Stimulated activated CD8-positive, alpha-beta memory T cell treated with anti-CD3 and anti-CD28 coated beads, Interleukin-12 subunit alpha, Interleukin-12 subunit beta, amount 100 ng/mL, for 24 hours (primary cell): ENCODE data around the gene ESRRA.
A peak's percentile ranks its signal among the peaks of the same experiment; 100 is the strongest.

Experiments used
- DNase-seq: peaks from one replicate; pipeline ENCODE4 v3.0.0-alpha.2; 2020; ENCODE audit errors: extremely low read depth

ESRRA gene

GRCh38 chr11:64305075-64305690 is at the start of gene ESRRA:
Gene ESRRA (plus strand): TSS chr11:64305524. CDS start chr11:64307180, 1,656 bp downstream.
- peak; percentile 100 for DNase-seq

- DNase-seq: no peak
Observed at GRCh38 chr11:64256300-64256699, 49.0 kb upstream of the ESRRA start.

DNA sequence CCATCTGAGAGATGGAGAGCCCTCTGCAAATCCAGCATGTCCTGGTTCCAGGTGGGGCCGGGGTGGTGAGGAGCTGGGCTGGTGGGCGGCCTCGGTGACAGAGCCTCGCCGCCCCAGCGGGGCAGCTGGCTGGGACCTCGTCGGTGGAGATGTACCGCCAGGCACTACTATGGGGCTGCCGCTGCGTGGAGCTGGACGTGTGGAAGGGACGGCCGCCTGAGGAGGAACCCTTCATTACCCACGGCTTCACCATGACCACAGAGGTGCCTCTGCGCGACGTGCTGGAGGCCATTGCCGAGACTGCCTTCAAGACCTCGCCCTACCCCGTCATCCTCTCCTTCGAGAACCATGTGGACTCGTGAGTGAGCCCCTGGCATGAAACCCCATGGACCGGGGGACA is 47.0 kb upstream of the ESRRA start:
- no peak for DNase-seq

DNA sequence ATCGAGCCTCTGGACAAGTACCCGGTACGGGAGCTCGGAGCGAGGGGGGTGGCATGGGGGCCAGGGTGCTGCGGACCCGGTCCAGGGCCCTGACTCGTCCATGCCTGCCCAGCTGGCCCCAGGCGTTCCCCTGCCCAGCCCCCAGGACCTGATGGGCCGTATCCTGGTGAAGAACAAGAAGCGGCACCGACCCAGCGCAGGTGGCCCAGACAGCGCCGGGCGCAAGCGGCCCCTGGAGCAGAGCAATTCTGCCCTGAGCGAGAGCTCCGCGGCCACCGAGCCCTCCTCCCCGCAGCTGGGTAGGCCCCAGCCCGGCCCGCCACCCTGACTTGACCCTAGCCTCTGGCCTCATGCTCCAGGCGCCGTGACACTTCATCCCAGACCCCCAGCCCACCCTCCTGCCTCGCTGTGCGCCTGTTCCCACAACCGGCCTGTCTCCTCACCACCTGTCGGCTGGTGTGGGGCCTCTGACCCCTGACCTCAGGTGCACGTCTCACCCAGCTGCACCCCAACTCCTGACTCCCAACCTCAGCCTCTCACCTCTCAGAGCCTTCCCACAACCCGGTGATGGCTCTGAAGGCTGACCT is 46.3 kb upstream of the ESRRA start:
- DNase-seq: no peak

DNA sequence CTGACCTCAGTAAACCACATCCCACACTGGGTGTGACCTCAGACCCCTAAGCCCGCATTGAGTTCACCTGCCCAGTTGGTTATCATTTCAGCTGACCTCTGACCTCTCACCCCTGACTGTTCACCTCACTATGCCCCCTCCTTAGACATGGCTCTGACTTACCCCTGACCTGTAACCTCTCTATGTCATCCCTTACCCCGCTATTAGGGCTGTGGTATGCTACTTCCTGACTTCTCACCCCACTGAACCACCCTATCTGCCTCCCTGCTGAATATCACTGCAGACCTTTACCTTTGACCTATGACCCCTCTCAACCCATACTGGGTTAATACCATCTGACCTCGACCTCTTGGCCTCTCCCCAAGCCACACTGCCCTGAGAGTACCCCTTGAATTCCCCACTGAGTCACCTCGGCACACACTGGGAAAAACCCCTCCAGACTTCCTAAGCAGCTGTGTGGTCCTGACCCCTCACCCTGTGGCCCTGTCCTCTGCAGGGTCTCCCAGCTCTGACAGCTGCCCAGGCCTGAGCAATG is 45.7 kb upstream of the ESRRA start:
- no peak for DNase-seq

DNA sequence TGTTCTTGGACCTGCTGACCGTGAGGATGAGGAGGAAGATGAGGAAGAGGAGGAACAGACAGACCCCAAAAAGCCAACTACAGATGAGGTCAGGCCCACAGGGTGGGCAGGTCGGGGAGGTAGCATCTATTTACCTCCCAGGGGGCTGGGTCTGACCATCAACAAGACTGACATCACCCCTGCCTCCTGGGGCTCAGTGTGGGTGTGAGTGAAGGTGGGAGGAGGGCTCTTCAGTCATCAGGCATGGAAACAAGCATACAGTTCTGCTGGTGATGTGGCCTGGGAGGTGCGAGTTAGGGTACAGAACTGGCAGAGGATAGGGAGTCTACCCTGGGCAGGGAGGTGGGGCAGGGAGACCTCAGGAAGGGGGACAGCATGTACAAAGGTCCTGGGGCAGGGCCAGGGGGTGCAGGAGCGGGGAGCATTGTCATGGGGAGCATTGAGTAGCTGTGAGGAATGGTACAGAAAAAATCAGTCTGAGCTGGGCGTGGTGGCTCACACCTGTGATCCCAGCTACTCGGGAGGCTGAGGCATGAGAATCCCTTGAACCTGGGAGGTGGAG is 45.1 kb upstream of the ESRRA start:
- no peak for DNase-seq

DNA sequence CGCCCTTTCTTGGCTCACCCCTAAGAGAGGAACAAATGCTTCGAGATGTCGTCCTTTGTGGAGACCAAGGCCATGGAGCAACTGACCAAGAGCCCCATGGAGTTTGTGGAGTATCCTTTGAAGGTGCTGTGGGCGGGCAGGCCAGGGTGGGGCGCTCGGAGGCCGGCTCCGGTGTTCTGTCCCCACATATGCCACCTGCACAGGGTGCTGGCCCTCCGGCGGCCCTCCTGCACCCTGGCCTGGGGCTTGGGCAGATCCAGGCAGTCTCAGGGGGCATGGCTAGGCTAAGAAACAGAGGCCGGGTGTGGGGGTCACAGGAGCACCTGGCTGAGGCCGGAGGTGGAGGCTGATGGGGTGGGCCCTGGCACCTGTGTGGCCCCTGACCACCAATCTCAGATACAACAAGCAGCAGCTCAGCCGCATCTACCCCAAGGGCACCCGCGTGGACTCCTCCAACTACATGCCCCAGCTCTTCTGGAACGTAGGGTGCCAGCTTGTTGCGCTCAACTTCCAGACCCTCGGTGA is 43.7 kb upstream of the ESRRA start:
- no peak for DNase-seq

DNA sequence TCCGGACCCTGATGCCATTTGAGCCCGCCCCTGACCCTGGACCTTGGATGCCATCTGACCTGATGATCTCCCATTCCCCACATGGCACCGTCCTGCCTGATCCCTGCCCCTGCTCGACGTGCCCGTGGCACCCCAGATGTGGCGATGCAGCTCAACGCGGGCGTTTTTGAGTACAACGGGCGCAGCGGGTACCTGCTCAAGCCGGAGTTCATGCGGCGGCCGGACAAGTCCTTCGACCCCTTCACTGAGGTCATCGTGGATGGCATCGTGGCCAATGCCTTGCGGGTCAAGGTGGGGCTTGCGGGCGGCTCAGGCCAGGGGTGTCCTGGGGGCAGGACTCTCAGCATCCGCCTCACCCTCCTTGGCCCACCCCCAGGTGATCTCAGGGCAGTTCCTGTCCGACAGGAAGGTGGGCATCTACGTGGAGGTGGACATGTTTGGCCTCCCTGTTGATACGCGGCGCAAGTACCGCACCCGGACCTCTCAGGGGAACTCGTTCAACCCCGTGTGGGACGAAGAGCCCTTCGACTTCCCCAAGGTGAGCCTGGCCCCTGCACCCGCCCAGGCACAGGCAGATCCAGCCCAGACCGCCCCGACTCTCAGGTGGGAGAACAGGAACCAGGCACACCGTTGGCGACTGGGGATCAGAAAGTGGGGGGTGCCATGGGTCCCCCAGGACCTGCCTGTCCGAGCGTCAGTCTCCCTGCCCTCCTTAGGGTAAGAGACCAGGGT is 42.9 kb upstream of the ESRRA start:
- DNase-seq: no peak

- no peak for DNase-seq
Observed at GRCh38 chr11:64263021-64263946, 42.0 kb upstream of the ESRRA start.

GRCh38 chr11:64263947-64264317 is 41.4 kb upstream of the ESRRA start:
- no peak for DNase-seq

DNA sequence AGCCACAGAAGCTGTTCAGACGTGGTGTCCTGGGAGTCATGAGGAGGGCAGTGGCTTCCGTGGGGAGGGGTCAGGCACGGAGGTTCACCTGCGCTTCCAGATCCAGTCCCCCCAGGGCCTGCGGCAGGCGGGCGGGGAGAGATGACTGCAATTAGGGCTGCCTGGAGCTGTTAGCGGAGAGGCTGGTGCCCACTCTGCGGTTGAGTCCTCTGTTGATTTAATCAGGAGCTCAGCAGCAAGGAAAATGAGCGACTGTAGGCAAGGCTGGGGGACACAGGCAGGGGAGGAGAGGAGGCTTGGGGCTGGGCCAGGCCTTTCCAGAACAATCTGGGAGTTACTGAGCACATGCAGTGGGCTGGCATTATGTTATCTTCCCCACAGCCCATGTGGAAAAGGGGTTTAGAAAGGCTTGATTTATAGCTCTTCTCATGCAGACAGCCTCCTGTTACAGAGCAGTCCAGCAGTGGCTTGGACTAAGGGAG is 40.9 kb upstream of the ESRRA start:
- no peak for DNase-seq

DNA sequence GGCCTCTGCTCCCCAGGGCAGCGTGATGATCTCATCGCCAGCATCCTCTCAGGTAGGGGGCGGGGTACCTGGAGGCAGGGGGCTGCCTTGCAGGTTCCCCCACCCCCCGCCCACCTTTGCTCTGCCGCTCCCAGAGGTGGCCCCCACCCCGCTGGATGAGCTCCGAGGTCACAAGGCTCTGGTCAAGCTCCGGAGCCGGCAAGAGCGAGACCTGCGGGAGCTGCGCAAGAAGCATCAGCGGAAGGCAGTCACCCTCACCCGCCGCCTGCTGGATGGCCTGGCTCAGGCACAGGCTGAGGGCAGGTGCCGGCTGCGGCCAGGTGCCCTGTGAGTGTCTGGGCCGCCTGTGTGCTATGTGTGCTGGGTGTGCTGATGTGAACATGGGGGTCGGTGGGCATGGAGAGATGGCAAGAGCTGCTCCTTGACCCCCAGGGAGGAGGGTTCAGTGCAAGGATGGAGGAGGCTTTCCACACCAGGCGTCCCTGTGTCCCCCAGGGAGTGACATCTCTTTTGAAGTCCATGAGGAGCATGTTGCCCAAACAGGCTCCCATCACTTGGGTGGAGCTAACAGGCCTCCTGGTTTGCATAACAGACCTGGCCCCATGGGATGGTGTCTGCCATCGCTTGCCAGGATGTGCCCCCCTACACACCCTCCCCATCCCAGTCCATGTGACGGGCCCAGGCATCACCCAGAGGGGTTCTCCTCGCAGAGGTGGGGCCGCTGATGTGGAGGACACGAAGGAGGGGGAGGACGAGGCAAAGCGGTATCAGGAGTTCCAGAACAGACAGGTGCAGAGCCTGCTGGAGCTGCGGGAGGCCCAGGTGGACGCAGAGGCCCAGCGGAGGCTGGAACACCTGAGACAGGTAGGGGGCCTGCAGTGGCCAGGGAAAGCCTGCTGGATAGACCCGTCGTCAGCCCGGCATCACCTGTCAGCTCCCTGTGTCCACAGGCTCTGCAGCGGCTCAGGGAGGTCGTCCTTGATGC is 39.9 kb upstream of the ESRRA start:
- DNase-seq: no peak

GRCh38 chr11:64266339-64266738 is 39.0 kb upstream of the ESRRA start:
- no peak for DNase-seq

GRCh38 chr11:64267207-64267945 is 37.9 kb upstream of the ESRRA start:
- no peak for DNase-seq

GRCh38 chr11:64268025-64268892 is 37.1 kb upstream of the ESRRA start:
- DNase-seq: no peak

GRCh38 chr11:64268893-64269539 is 36.3 kb upstream of the ESRRA start:
- DNase-seq: no peak

- DNase-seq: peak; percentile 92
Observed at GRCh38 chr11:64269540-64270220, 35.6 kb upstream of the ESRRA start.
